ENCODE measurements around the gene CGREF1.

- TF ChIP-seq CTCF (IDR thresholded peaks at IDR 0.05; ENCODE audit: borderline replicate concordance, extremely low read depth, low read length, poor library complexity, severe bottlenecking) = peak; percentile 11
- TF ChIP-seq EZH2 (IDR thresholded peaks at IDR 0.05; ENCODE audit: borderline replicate concordance, low read depth, low read length, severe bottlenecking) = no peak
These were observed 47.5 kb downstream of the CGREF1 start, which contains the start of gene OST4 for GRCh38 chr2:27071277-27071989.

Data from DND-41 (cell line).